ENCODE measurements around the gene POLR2B. TPM values are rescaled to one million over a fixed set of nuclear protein-coding genes. Genes with fewer than 3 reads are reported as not detected.

POLR2B gene
- total RNA-seq, 1 experiment from 2014 or later = 108 TPM

DNA sequence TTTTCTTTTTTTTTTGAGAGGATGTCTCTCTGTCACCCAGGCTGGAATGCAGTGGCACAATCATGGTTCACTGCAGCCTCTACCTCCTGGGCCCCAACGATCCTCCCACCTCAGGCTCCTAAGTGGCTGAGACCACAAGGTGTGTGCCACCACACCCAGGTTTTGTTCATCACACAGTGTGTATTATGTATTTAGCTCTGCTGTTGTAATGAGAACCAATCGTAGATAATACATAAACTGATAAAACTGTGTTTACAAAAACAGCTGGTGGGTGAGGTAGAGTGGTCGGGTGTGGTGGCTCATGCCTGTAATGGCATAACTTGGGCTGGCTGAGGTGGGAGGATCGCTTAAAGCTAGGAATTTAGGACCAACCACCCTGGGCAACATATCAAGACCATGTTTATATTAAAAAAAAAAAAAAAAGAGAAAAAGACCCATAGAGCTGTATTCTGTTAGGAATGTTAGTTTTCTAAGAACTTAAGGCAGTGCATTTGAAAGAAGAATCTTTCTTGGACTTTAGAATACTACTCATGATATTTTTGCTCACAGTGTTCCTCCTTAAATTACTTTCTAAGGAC is 34.9 kb downstream of the POLR2B start:
- Histone ChIP-seq H2BK15ac (ENCODE audit: low read depth, low read length) (no peak overlapping the region), H3K27me3 (ENCODE audit: insufficient read depth, low read length) (no peaks in the 10 kb centered on the region), H4K91ac (ENCODE audit: insufficient read length, low read depth, low read length) (no peak overlapping the region), H2AFZ (ENCODE audit: low read length) (no peak overlapping the region), H3K9ac (ENCODE audit: extremely low read depth, insufficient read length, low read length) (no peak overlapping the region), H3K4me1 (ENCODE audit: insufficient read depth, low read length) (no peaks in the 10 kb centered on the region), H3K56ac (ENCODE audit: insufficient read length, low read depth, low read length) (no peak overlapping the region), H3K79me1 (ENCODE audit: insufficient read depth, low read depth, low read length, poor library complexity, severe bottlenecking) (no peaks in the 10 kb centered on the region), H3K9me3 (ENCODE audit: control insufficient read depth, low read depth, low read length) (no peaks in the 10 kb centered on the region), H3T11ph (ENCODE audit: low read length) (no peak overlapping the region), H3K79me2 (ENCODE audit: insufficient read depth, low read length) (no peaks in the 10 kb centered on the region), H4K5ac (ENCODE audit: insufficient read length, low read depth, low read length) (no peak overlapping the region), H2BK20ac (ENCODE audit: low read depth, low read length, poor library complexity, severe bottlenecking) (no peak overlapping the region), H4K8ac (replicated peaks; ENCODE audit: insufficient read length, low read depth, low read length) (no peak overlapping the region), H3K14ac (ENCODE audit: insufficient read depth, low read length) (no peak overlapping the region), H2BK5ac (ENCODE audit: insufficient read length, low read length) (no peak overlapping the region), H2AK5ac (ENCODE audit: insufficient read length, low read length) (no peak overlapping the region), H2BK12ac (ENCODE audit: insufficient read length, low read depth, low read length) (no peak overlapping the region), H3K4ac (ENCODE audit: low read depth, low read length) (no peak overlapping the region), H3K18ac (ENCODE audit: insufficient read length, low read depth, low read length) (no peak overlapping the region), H3K23ac (ENCODE audit: insufficient read length, low read depth, low read length) (no peak overlapping the region), H3K27ac (ENCODE audit: insufficient read length, low read depth, low read length) (no peak overlapping the region), H3K23me2 (ENCODE audit: insufficient read length, low read depth, low read length, poor library complexity, severe bottlenecking) (no peaks in the 10 kb centered on the region), H4K20me1 (ENCODE audit: control insufficient read depth, insufficient read depth, insufficient read length) (no peaks in the 10 kb centered on the region), H2BK120ac (ENCODE audit: low read depth, low read length, poor library complexity, severe bottlenecking) (no peak overlapping the region), H3K4me2 (ENCODE audit: insufficient read depth, insufficient read length, low read length) (no peak overlapping the region)
- H3K9me3 Mint-ChIP-seq = no peaks in the 10 kb centered on the region
- no CpG with 5 or more reads among the region's 4 CpGs for WGBS (ENCODE audit: extremely low coverage, insufficient read length, low lambda C conversion rate)
- DNase-seq = no peak
- no peaks in the 10 kb centered on the region for H3K27me3 Mint-ChIP-seq (ENCODE audit: low read depth)
- TF ChIP-seq, protein P1, sequence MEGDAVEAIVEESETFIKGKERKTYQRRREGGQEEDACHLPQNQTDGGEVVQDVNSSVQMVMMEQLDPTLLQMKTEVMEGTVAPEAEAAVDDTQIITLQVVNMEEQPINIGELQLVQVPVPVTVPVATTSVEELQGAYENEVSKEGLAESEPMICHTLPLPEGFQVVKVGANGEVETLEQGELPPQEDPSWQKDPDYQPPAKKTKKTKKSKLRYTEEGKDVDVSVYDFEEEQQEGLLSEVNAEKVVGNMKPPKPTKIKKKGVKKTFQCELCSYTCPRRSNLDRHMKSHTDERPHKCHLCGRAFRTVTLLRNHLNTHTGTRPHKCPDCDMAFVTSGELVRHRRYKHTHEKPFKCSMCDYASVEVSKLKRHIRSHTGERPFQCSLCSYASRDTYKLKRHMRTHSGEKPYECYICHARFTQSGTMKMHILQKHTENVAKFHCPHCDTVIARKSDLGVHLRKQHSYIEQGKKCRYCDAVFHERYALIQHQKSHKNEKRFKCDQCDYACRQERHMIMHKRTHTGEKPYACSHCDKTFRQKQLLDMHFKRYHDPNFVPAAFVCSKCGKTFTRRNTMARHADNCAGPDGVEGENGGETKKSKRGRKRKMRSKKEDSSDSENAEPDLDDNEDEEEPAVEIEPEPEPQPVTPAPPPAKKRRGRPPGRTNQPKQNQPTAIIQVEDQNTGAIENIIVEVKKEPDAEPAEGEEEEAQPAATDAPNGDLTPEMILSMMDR (conservative IDR thresholded peaks at IDR 0.05) = no peak
- H3K4me3 Mint-ChIP-seq = no peak overlapping the region
- H3K4me1 Mint-ChIP-seq = no peaks in the 10 kb centered on the region
- peaks cover 33 to 75% (median 66%) of the 10 kb centered on the region in 3 experiments; a peak in 6 of 7 replicates for H3K36me3 Mint-ChIP-seq (ENCODE audit: insufficient read depth in 1 of 3, low read depth in 3 of 3)
- H3K27ac Mint-ChIP-seq = no peak overlapping the region

Data from H9 (cell line).